T-cell (primary cell): Measurements from ENCODE around the gene SPPL3. TPM values are rescaled to one million over a fixed set of nuclear protein-coding genes. Genes with fewer than 3 reads are reported as not detected.
A peak's percentile ranks its signal among the peaks of the same experiment; 100 is the strongest.

ENCODE experiments used
- ATAC-seq, 4 experiments: fragments of 200-7000 bp in 3 of 4; fragments of 150-1000 bp in 1 of 4; cut with Tn5 transposase; replicated peaks in 1 of 4; 1 replicate in 3 of 4; 2 replicates in 1 of 4; pipeline ENCODE4 v1.10.0; 2021; ENCODE audit warnings: moderate library complexity in 3 of 4, mild to moderate bottlenecking in 2 of 4, moderate number of reproducible peaks in 1 of 4
- CTCF ChIA-PET, 2 donors: fragments of 300-600 bp; sonication (Branson Sonifier 250); formaldehyde crosslinking; loops; one replicate each; lab custom pipeline; 2022; ENCODE audit warnings: antibody characterized with exemption in 2 of 2; lab: Charles Lee
- POLR2A ChIA-PET, 2 donors: fragments of 300-600 bp; sonication (Branson Sonifier 250); formaldehyde crosslinking; loops; one replicate each; lab custom pipeline; 2022; ENCODE audit warnings: antibody characterized with exemption in 2 of 2; lab: Charles Lee
- DNase-seq, 35 experiments: peaks; one replicate each; pipeline versions ENCODE4 v3.0.0 to v3.0.0-alpha.2; 2013 to 2023
- H3K27ac ChIP-seq: one replicate; pipeline ENCODE4 v1.5.1; 2013; ENCODE audit warnings: low read length
- H3K27me3 ChIP-seq, 2 experiments: replicated peaks in 1 of 2; 1 replicate in 1 of 2; 2 replicates in 1 of 2; pipeline versions ENCODE4 v1.6.1 to v1.7.0; 2013; ENCODE audit warnings: low read length in 1 of 2, mixed read lengths in 1 of 2; ENCODE audit not compliant: control insufficient read depth in 2 of 2, insufficient read depth in 2 of 2; ENCODE audit errors: extremely low read depth in 1 of 2
- H3K36me3 ChIP-seq, 2 donors: 1 replicate in 1 of 2; 2 replicates in 1 of 2; pipeline versions ENCODE4 v1.6.1 to v1.7.0; 2013; ENCODE audit warnings: low read length in 1 of 2; ENCODE audit not compliant: control insufficient read depth in 2 of 2, insufficient read depth in 1 of 2; ENCODE audit errors: extremely low read depth in 1 of 2
- H3K4me1 ChIP-seq, 2 experiments: 1 replicate in 1 of 2; 2 replicates in 1 of 2; pipeline versions ENCODE4 v1.6.1 to v1.7.0; 2013; ENCODE audit warnings: low read length in 2 of 2, mixed read lengths in 1 of 2; ENCODE audit not compliant: insufficient read depth in 2 of 2, control insufficient read depth in 1 of 2; ENCODE audit errors: extremely low read depth in 1 of 2
- H3K4me3 ChIP-seq, 2 donors: 1 replicate in 1 of 2; 2 replicates in 1 of 2; pipeline versions ENCODE4 v1.5.1 to v1.7.0; 2013; ENCODE audit warnings: mild to moderate bottlenecking in 2 of 2, low read length in 1 of 2, moderate library complexity in 1 of 2; ENCODE audit not compliant: control insufficient read depth in 1 of 2; ENCODE audit errors: extremely low read depth in 1 of 2
- H3K9me3 ChIP-seq: 2 replicates; pipeline ENCODE4 v1.7.0; 2013
- H3K27ac Mint-ChIP-seq, 2 donors: one replicate each; pipeline ENCODE4 v1.8.0; 2020 to 2021; ENCODE audit warnings: mild to moderate bottlenecking in 2 of 2, mixed read lengths in 2 of 2
- H3K27me3 Mint-ChIP-seq, 2 donors: one replicate each; pipeline ENCODE4 v1.8.0; 2021 to 2022; ENCODE audit warnings: mixed read lengths in 2 of 2
- H3K36me3 Mint-ChIP-seq: one replicate; pipeline ENCODE4 v1.8.0; 2021; ENCODE audit warnings: mixed read lengths
- H3K4me1 Mint-ChIP-seq, 3 donors: one replicate each; pipeline ENCODE4 v1.8.0; 2020 to 2022; ENCODE audit warnings: mixed read lengths in 3 of 3, mild to moderate bottlenecking in 1 of 3
- H3K4me3 Mint-ChIP-seq, 3 donors: one replicate each; pipeline ENCODE4 v1.8.0; 2020 to 2022; ENCODE audit warnings: mild to moderate bottlenecking in 3 of 3, mixed read lengths in 3 of 3, moderate library complexity in 3 of 3
- H3K9me3 Mint-ChIP-seq, 3 donors: one replicate each; pipeline ENCODE4 v1.8.0; 2020 to 2022; ENCODE audit warnings: mixed read lengths in 3 of 3
- WGBS: methylation state at CpG from one replicate; pipeline ENCODE4 v1.1.5; 2013; ENCODE audit warnings: missing lambda C conversion rate; ENCODE audit not compliant: insufficient coverage; 5-methylcytosine and 5-hydroxymethylcytosine counted together
- total RNA-seq, 35 experiments: library from RNA in 6 of 35; stranded (reverse) in 6 of 35; fragments of 120-200 nt in 1 of 35; gene quantifications; one replicate each; pipeline versions ENCODE4 v1.2.1 to v1.2.4 and lab custom pipeline; 2013 to 2026

Gene SPPL3
- total RNA-seq, 5 donors from 2014 or later (not counting 1 experiment from before 2014, with no cell fraction given) = 36.5 to 46.6 (median 41.8) TPM

DNA sequence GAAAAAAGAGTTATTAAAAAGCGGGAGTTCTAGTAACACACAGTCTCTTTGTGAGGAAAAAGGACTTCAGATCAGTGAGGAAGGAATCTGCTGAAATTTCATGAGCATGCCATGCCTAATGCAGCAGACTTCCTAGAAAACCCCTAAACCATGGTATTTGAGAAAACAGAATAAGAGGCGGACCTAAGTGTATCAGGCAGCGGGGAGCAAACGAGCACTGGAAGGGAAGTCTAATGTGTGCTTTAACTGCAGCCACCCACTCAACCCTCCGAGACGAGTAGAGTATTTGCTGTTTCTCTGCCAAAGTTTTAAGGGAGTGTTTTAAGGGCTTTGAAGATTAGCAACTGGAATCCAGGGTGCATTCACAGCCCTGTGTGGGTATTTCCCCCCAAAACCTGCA, 142.1 kb downstream of the SPPL3 start:
- DNase-seq (no peak), ATAC-seq (no peak)
- H3K4me3 ChIP-seq = no peak overlapping the region
- WGBS = 93% methylated on average over 3 of the region's 6 CpGs
- no peaks in the 10 kb centered on the region for H3K9me3 ChIP-seq
- H3K4me1 ChIP-seq = peaks cover 0 to 9% of the 10 kb centered on the region in 2 experiments
- H3K27ac ChIP-seq = no peak overlapping the region
- ChIA-PET CTCF (no interaction called here), POLR2A (no interaction called here)
- H3K27me3 ChIP-seq = no peaks in the 10 kb centered on the region
- Mint-ChIP-seq H3K27me3 (no peaks in the 10 kb centered on the region), H3K9me3 (no peaks in the 10 kb centered on the region), H3K36me3 (peaks cover 52% of the 10 kb centered on the region), H3K4me3 (peak overlapping the region in 1 of 3 donors; percentile 16), H3K4me1 (peaks cover 18 to 27% (median 20%) of the 10 kb centered on the region in 3 donors), H3K27ac (peak overlapping the region in 1 of 2 donors; percentile 92)
- H3K36me3 ChIP-seq = peaks cover 25 to 53% of the 10 kb centered on the region in 2 donors

DNA sequence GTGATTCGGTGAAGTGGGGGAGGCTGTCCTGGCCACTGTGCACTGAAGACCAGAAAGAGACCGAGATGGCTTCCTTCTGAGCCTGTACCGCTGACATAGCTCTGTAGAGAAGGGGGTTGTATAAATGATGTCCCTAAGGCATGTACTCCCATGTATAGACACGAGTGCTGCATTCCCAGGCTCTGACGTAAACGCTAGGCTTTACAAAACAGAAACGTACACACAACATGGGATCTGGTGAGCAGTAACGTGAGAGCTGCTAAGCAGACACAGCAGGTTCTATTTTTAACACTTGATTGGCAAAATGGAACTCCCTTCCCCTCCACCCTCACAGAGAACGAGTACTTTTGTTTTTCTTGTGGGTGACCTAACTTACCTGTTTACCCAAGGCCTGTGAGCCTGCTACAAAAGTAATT, 142.6 kb downstream of the SPPL3 start:
- peak overlapping the region in 1 of 3 donors; percentile 53 for H3K4me3 Mint-ChIP-seq
- Histone ChIP-seq H3K27me3 (no peaks in the 10 kb centered on the region), H3K36me3 (peaks cover 21 to 48% of the 10 kb centered on the region in 2 donors), H3K4me1 (peaks cover 0 to 9% of the 10 kb centered on the region in 2 experiments), H3K27ac (no peak overlapping the region), H3K4me3 (no peak overlapping the region), H3K9me3 (no peaks in the 10 kb centered on the region)
- ATAC-seq (peak in 1 of 4 experiments; percentile 42), DNase-seq (peak in 1 of 35 experiments; percentile 15)
- H3K9me3 Mint-ChIP-seq = no peaks in the 10 kb centered on the region
- CTCF ChIA-PET = no interaction called here
- H3K27me3 Mint-ChIP-seq = no peaks in the 10 kb centered on the region
- H3K36me3 Mint-ChIP-seq = peaks cover 47% of the 10 kb centered on the region
- peaks cover 18 to 27% (median 20%) of the 10 kb centered on the region in 3 donors for H3K4me1 Mint-ChIP-seq
- POLR2A ChIA-PET = no interaction called here
- peak overlapping the region; percentile 83 to 92 for H3K27ac Mint-ChIP-seq
- WGBS = 92% methylated on average over 4 of the region's 9 CpGs

DNA sequence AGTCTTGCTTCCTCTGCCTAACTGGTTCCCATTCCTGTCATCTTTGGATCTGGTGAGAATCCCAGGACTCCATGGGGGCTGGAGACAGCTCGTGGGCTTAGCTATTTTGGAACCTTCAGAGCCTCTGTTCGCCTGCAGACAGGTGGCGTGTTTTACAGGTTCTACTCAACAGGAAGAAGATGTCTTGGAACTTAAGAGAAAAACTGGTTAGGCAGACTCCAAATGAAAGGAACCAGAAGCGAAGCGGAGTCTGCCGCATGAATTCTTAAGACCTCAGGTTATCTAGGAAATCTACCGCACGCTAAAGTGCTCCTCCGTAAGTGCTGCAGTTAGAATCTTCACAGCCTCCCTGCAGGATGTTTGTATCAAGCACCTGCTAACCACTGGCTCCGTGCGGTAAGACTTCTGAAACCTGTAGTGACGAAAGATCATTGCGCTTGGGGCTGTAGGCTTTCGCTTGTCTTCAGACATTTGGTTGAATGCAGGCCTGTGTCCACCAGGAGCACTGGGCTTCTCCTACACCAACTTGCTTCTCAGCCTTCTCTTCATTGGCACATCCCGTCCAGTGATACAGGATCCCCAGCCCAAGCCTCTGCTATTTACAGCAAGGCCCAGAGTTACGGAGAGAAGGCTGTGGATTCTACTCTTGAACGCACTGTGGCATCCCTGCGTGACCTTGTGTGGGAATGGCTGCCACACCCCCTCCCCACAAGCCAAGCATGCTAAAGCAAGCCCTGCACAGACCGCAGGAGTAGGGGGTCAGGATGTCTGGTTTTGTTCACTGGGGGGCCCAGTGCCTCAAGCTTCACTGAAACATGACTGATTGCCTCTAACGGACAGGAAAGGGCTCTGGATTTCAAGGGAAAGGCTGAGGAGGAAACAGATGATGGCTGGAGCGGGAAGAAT, 143.6 kb downstream of the SPPL3 start:
- CTCF ChIA-PET = no interaction called here
- H3K4me1 Mint-ChIP-seq = peaks cover 18 to 27% (median 20%) of the 10 kb centered on the region in 3 donors
- peak overlapping the region; percentile 19 to 53 (median 45) for H3K4me3 Mint-ChIP-seq
- Histone ChIP-seq H3K4me1 (peaks cover 0 to 9% of the 10 kb centered on the region in 2 experiments), H3K27me3 (no peaks in the 10 kb centered on the region), H3K4me3 (no peak overlapping the region), H3K36me3 (peaks cover 19 to 38% of the 10 kb centered on the region in 2 donors), H3K9me3 (no peaks in the 10 kb centered on the region), H3K27ac (peak overlapping the region; percentile 33)
- peak in 29 of 35 experiments; percentile 8 to 64 (median 21) for DNase-seq
- peak; percentile 50 to 84 (median 72) for ATAC-seq
- no peaks in the 10 kb centered on the region for H3K27me3 Mint-ChIP-seq
- H3K9me3 Mint-ChIP-seq = peaks cover 0 to under 1% (median 0%) of the 10 kb centered on the region in 3 donors
- POLR2A ChIA-PET = no interaction called here
- peaks cover 39% of the 10 kb centered on the region for H3K36me3 Mint-ChIP-seq
- H3K27ac Mint-ChIP-seq = peak overlapping the region; percentile 83 to 92
- WGBS = 71% methylated on average over 14 of the region's 21 CpGs

DNA sequence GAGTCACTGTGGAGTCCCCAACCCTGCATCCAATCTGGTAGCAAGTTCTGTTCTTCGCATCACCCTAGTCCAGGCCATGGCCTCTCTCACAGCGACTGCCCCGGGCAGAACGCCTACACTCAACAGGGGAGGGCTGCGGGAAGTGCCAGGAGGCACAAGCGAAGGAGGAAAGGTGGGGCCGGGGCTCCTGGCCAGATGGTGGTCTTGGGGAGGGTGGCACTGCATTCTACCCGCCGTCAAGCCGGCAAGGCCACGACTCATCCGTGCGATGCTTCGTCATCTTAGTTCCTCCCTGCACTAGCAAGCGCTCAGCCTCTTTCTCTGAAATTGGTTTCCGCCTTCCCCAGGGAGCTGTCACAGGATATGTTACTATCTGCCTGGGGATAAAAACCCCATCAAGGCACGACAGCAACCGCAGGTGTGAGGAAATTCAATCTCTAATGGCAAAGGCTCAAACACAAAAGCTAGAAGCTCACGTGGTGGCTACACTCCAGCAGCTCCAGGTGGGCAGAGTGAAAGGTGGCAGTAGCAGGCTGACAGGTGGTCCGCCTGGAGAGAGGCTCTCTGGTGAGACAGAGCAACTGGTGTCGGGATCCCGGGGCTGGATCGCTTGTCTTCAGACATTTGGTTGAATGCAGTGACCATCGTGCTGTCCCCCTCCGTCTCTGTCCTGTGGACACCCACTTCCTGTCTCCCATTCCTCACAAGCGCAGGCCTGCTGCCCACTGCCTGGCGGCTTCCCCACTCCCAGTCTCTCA, 144.4 kb downstream of the SPPL3 start:
- Histone ChIP-seq H3K4me3 (no peak overlapping the region), H3K36me3 (peaks cover 15 to 30% of the 10 kb centered on the region in 2 donors), H3K27ac (peak overlapping the region; percentile 15), H3K9me3 (no peaks in the 10 kb centered on the region), H3K27me3 (no peaks in the 10 kb centered on the region), H3K4me1 (peaks cover 0 to 9% of the 10 kb centered on the region in 2 experiments)
- WGBS = 80% methylated on average over 20 of the region's 27 CpGs
- DNase-seq (no peak), ATAC-seq (peak in 2 of 4 experiments; percentile 5 to 16)
- H3K36me3 Mint-ChIP-seq = peaks cover 40% of the 10 kb centered on the region
- ChIA-PET POLR2A (interaction anchor here in 1 of 2 donors (0.6 kb wide), 1 partner anchor 190 kb away, joined by 3 read pairs; no protein-coding TSS in a partner anchor), CTCF (no interaction called here)
- peak overlapping the region; percentile 83 to 92 for H3K27ac Mint-ChIP-seq
- H3K4me3 Mint-ChIP-seq = peak overlapping the region in 2 of 3 donors; percentile 45 to 53
- H3K27me3 Mint-ChIP-seq = peaks cover 3 to 6% of the 10 kb centered on the region in 2 donors
- H3K9me3 Mint-ChIP-seq = peaks cover 7 to 8% (median 8%) of the 10 kb centered on the region in 3 donors
- H3K4me1 Mint-ChIP-seq = peaks cover 18 to 27% (median 20%) of the 10 kb centered on the region in 3 donors

DNA sequence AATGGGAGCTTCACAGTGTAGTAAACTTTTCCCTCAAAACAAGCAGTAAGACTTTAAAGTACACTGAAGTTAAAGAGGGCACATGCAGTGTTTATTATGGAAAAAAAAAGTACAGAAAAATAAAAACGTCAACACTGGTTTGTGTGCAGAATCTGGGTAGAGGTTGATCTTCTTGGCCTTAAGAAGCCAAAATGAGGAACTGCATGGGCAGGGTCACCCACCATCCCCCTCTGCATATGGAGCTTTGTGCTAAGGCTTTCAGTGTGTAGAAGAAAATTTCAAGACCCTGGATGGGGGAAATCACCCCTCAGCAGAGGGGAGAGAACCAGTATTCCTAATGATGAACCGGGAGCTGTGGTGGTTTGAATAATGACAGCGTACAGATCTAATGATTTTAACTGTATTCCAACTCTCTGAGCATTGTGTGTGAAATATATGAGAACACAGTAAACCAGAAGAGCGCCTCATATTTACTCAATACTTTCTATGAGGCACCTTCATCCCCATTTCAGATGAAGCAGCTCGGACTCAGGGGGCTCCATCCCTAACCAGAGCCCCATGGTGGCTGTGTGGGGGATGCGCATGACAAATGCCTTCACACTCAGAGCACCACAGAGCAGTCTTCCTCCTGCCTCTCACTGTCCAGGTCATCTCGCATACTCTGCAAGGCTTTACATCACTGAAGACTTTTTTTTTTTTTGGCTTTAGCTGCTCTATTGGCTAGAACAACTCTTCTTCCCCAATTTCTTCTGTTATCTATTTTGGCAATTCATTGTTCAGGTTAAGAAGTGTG, 145.2 kb downstream of the SPPL3 start:
- no peaks in the 10 kb centered on the region for H3K27me3 ChIP-seq
- POLR2A ChIA-PET = interaction anchor here in 1 of 2 donors (0.6 kb wide), 1 partner anchor 189 kb away, joined by 3 read pairs; no protein-coding TSS in a partner anchor
- ATAC-seq (no peak), DNase-seq (no peak)
- peak overlapping the region in 1 of 2 donors; percentile 92 for H3K27ac Mint-ChIP-seq
- H3K4me1 ChIP-seq = peaks cover 0 to 9% of the 10 kb centered on the region in 2 experiments
- peak overlapping the region in 1 of 3 donors; percentile 13 for H3K4me3 Mint-ChIP-seq
- H3K9me3 ChIP-seq = peaks cover 3% of the 10 kb centered on the region
- H3K27me3 Mint-ChIP-seq = peaks cover 3 to 6% of the 10 kb centered on the region in 2 donors
- H3K9me3 Mint-ChIP-seq = peaks cover 8 to 10% (median 10%) of the 10 kb centered on the region in 3 donors
- H3K36me3 Mint-ChIP-seq = peaks cover 33% of the 10 kb centered on the region
- peaks cover 18 to 27% (median 20%) of the 10 kb centered on the region in 3 donors for H3K4me1 Mint-ChIP-seq
- H3K36me3 ChIP-seq = peaks cover 12 to 22% of the 10 kb centered on the region in 2 donors
- H3K4me3 ChIP-seq = no peak overlapping the region
- WGBS = 100% methylated on average over 1 of the region's 7 CpGs
- H3K27ac ChIP-seq = no peak overlapping the region
- CTCF ChIA-PET = no interaction called here
